22Rv1 (cell line): ENCODE data around the gene C11orf21.

Experiments
- ZFX ChIP-seq: fragments of 450-650 bp; IDR thresholded peaks from 2 replicates; pipeline ENCODE4 v1.6.1; 2017; ENCODE audit warnings: antibody characterized with exemption, borderline replicate concordance
- TF ChIP-seq, protein P1 (sequence below): fragments of 450-650 bp; IDR thresholded peaks from 2 replicates; pipeline ENCODE4 v1.5.1; 2017; ENCODE audit warnings: mild to moderate bottlenecking

DNA sequence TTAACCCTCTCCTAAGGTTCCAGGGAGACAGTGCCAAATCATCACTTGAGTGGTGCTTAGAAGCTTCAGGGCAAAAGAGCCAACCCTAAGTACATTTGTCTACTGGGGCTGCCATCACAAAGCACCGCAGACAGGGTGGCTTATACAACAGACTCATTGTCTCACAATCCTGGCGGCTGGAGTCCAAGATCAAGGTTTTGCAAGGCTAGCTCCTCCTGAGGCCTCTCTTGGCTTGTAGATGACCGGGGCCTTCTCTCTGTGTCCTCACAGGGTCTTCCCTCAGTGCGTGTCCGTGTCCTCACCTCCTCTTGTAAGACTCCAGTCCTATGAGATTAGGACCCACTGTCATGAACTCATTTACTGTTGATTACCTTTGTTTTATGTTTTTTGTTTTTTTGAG lies 41.3 kb upstream of the C11orf21 start:
- TF ChIP-seq ZFX: no peak
- TF ChIP-seq, protein P1, sequence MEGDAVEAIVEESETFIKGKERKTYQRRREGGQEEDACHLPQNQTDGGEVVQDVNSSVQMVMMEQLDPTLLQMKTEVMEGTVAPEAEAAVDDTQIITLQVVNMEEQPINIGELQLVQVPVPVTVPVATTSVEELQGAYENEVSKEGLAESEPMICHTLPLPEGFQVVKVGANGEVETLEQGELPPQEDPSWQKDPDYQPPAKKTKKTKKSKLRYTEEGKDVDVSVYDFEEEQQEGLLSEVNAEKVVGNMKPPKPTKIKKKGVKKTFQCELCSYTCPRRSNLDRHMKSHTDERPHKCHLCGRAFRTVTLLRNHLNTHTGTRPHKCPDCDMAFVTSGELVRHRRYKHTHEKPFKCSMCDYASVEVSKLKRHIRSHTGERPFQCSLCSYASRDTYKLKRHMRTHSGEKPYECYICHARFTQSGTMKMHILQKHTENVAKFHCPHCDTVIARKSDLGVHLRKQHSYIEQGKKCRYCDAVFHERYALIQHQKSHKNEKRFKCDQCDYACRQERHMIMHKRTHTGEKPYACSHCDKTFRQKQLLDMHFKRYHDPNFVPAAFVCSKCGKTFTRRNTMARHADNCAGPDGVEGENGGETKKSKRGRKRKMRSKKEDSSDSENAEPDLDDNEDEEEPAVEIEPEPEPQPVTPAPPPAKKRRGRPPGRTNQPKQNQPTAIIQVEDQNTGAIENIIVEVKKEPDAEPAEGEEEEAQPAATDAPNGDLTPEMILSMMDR: no peak
